Germinal center (tissue), 1 donor: ENCODE results near the gene MSRB3.
"Not testable (repeated sequence)": the region's sequence is repeated elsewhere in the genome, so short reads cannot be mapped to it uniquely, and the experiment has no call there.

Source experiments
- DNase-seq: peaks from one replicate; pipeline ENCODE4 v3.0.0; 2012; ENCODE audit warnings: mixed read lengths, low spot score

Gene MSRB3

GRCh38 chr12:65457341-65457740, 178.9 kb downstream of the MSRB3 start:
- not testable (repeated sequence) for DNase-seq

- DNase-seq, result no peak
Observed at GRCh38 chr12:65458718-65459117, 180.2 kb downstream of the MSRB3 start.

GRCh38 chr12:65459545-65459944, 181.1 kb downstream of the MSRB3 start:
- DNase-seq, result no peak

DNA sequence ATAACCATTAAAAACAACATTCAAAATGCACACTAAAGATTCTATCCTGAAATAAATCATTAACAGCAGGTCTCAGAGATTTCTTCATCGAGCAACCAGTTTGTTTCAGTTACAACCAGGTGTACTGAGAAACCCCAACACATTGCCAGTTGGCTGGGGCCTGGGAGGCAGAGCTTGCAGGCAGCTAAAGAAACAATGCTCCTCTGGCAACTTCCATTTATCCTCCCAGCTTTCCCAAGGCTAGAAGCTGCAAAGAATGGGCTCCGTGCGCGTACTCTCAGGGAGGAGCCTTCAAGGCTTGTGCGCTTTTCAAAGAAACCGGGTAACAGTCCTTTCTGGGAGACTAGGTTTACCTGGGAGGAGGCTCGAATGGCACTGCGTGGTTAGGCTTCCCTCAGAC, 181.6 kb downstream of the MSRB3 start:
- no peak for DNase-seq

DNA sequence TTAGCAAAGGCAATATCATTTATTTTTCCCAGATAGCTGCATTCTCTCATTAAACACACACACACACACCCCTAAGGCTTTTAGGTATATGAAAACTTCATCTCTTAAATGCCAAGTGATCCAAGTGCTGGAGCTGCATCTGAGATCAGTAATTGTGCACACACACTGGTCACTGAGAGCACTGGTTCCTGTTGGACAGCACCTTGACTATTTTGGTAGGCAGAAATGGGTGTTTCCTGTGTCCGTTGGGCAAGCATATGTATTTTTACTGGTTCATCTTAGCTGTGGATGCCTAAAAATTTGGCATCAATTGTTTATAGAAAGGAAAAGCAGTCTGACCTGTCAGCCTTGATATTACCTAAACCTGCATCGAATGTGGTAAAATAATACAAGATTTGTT, 182.5 kb downstream of the MSRB3 start:
- no peak for DNase-seq

DNA sequence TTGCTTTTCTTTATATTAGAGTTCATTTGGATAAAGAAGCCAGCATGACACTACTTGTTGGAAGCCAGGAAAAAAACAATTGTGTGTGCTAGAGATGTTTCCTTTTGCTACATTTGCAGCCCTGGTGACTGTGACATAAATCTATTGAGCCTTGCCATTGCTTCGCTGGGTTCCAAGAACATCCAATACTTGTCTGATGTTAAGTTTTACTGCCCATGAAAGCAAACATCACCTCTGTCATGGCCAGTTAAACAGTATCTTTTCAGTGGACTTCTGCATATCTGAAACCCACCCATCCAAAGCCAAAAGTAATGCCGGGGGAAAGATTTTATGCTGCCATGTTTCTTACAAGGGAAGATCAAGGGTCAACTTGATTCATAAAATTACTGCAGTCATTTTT, 184.0 kb downstream of the MSRB3 start:
- no peak for DNase-seq

GRCh38 chr12:65463082-65463481, 184.6 kb downstream of the MSRB3 start:
- DNase-seq, result no peak

DNA sequence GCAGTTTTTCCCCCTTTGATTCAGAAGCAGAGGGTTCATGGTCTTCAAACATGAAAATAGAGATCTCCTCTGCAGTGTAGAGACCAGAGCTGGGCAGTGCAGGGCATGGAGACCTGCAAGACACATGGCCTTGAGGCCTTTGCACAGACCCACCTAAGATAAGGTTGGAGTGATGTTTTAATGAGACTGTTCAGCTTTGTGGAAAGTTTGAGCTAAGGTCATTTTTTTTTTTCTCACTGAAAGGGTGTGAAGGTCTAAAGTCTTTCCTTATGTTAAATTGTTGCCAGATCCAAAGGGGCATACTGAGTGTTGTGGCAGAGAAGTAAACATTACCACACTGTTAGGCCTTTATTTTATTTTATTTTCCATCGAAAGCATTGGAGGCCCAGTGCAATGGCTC, 185.1 kb downstream of the MSRB3 start:
- DNase-seq, result no peak

DNA sequence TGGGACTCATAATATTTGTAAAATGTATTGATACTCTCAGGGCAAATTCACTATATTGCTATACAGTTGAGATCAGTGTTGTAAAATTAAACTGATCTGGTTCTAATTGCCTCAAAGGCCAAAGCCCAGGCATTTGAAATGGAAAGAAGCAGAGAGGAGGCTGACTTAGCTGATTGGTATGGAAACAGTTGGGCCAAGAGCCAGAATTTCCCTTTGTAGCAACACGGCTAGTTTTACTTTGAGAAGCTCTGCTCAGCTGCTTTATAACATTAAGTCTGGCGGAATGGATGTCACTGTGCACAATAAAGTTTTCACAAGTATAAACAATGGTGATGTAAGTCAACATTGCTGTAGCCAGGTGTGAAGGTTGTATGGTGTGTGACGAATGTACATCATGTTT, 186.4 kb downstream of the MSRB3 start:
- no peak for DNase-seq

DNA sequence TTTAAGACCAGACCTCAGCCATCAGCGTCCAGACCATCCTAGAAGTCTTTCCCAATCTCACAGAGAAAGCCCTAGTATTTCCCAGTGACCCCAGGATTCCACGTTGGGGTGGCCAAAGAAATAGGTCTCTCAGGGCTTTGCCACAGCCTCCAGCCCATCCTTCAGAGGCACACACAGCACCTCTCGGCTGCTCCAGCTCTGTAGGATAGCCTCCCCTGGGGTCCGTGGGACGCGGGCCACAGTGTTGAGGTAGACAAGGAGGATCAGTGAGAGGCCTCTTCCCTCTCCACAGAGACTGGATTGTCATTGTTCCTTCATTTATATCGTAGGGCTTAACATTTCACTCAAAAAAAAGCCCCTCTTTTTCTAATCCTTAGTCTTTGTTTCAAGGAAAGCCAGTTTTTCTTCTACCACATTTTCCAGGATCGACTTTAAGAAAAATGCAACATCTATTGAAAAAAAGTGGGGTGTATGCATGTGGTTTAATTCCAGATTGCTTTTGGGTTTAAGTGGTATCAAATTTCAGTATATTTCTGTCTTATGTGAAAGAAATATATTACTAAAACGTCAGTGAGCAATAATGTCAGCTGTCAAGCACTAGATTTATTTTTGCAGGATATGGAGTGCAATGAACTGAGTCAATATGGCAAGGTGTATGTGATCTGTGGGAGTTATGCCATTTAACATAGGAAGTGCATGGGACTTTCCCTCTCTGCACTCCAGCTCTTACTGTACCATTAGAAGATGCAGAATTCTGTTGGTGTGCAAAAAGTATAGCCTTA, 187.5 kb downstream of the MSRB3 start:
- no peak for DNase-seq

GRCh38 chr12:65466911-65467310, 188.4 kb downstream of the MSRB3 start:
- no peak for DNase-seq

DNA sequence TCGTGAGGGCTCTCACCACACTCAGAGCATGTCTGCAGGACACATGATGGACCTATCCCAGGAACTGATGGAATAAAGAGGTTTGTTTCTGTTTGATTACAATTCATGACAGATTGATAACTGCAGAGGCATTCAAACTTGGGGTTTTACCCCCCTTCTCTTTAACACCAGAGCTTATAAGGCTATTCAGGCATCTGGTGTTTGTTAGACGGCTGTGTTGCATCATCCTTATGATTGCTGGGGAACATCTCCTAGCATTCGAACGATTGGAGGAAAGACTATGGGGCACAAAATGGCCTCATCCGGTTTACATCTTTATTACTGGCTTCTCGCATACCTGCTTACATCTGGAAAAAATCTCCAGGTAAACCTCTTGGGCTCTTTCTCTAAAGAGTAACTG, 191.8 kb downstream of the MSRB3 start:
- DNase-seq, result no peak

- no peak for DNase-seq
Observed at GRCh38 chr12:65472079-65472478, 193.6 kb downstream of the MSRB3 start.

GRCh38 chr12:65474831-65475230, 196.3 kb downstream of the MSRB3 start:
- no peak for DNase-seq

- no peak for DNase-seq
Observed at GRCh38 chr12:65477721-65478120, 199.2 kb downstream of the MSRB3 start.

- DNase-seq, result not testable (repeated sequence)
Observed at GRCh38 chr12:65483891-65484516, 205.5 kb downstream of the MSRB3 start.

- DNase-seq, result no peak
Observed at GRCh38 chr12:65488197-65488596, 209.7 kb downstream of the MSRB3 start.

DNA sequence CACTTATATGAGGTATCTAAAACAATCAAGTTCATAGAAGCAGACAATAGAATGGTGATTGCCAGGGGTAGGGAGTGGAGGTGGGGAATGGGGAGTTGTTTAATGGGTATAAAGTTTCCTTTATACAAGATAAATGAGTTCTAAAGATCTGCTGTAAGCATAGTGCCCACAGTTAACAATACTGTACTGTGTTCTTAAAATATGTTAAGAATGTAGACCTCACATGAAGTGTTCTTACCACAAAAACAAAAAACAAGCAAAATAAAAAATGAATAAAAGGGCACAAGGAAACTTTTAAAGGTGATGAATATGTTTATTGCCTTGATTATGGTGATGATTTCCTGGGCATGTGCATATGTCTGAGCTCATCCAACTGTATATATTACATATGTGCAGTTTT, 211.8 kb downstream of the MSRB3 start:
- DNase-seq, result no peak

- DNase-seq, result no peak
Observed at GRCh38 chr12:65492998-65493912, 214.8 kb downstream of the MSRB3 start.

GRCh38 chr12:65493913-65494245, 215.4 kb downstream of the MSRB3 start:
- DNase-seq, result no peak

GRCh38 chr12:65494537-65494936, 216.1 kb downstream of the MSRB3 start:
- DNase-seq, result no peak

DNA sequence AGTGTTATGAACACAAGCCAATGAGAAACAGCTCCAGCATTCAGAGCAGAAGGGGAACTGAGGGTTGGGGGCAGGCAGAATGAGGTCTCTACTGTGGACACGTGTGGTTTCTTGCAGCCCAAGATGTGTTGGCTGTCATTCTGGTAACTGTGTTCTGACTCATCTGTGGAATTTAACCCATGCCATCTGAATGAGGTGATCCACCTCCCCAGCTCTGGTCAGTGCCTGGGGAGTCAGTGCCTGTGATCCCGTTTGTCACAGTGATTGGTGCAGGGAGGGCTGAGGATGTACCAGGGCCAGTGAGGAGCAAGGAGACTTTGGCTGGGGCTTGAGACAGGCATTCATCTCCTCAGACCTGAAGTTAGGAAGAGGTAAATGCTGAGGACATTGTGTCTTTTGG, 216.8 kb downstream of the MSRB3 start:
- DNase-seq, result no peak

GRCh38 chr12:65496617-65497016, 218.1 kb downstream of the MSRB3 start:
- no peak for DNase-seq
